ENCODE results near the gene TPPP3. TPM values are rescaled to one million over a fixed set of nuclear protein-coding genes. Genes with fewer than 3 reads are reported as not detected.

The TPPP3 gene
- polyA plus RNA-seq, 4 donors, result 10.3 to 34.8 (median 22.2) TPM

GRCh38 chr16:67436640-67437193 is 43.4 kb upstream of the TPPP3 start:
- DNase-seq (no peak), FAIRE-seq (no peak)
- no peak overlapping the region for H3K4me3 ChIP-seq (ENCODE audit: low read depth in 1 of 3, low read length in 3 of 3)
- no peak overlapping the region for H3K27ac ChIP-seq (ENCODE audit: low read depth in 1 of 3, low read length in 2 of 3)
- H3K9me3 ChIP-seq (ENCODE audit: control insufficient read depth in 2 of 2, insufficient read depth in 1 of 2, low read depth in 1 of 2, low read length in 1 of 2), result no peaks in the 10 kb centered on the region
- H3K36me3 ChIP-seq (ENCODE audit: control insufficient read depth in 3 of 3, insufficient read depth in 2 of 3, low read depth in 1 of 3, low read length in 3 of 3), result peaks cover 13 to 74% (median 18%) of the 10 kb centered on the region in 3 donors
- H3K4me1 ChIP-seq (ENCODE audit: control insufficient read depth in 3 of 3, insufficient read depth in 2 of 3, low read depth in 1 of 3, low read length in 2 of 3), result peaks cover 0 to 4% (median under 1%) of the 10 kb centered on the region in 3 donors
- WGBS, 3 donors, result 94 to 96% (median 95%) methylated on average over 23 of the region's 23 CpGs
- peaks cover 0 to 3% (median 0%) of the 10 kb centered on the region in 3 donors for H3K27me3 ChIP-seq (ENCODE audit: control insufficient read depth in 3 of 3, insufficient read depth in 3 of 3, low read length in 3 of 3)

DNA sequence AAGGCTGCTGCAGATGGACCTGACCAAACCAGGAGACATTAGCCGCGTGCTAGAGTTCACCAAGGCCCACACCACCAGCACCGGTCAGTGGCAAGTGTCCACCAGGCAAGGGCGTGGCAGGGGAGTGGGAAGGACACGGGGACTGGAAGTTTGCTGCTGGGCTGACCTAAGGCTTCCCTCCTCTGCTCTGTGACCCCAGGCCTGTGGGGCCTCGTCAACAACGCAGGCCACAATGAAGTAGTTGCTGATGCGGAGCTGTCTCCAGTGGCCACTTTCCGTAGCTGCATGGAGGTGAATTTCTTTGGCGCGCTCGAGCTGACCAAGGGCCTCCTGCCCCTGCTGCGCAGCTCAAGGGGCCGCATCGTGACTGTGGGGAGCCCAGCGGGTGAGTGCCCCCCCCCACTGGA is 42.5 kb upstream of the TPPP3 start:
- WGBS, 3 donors, result 92 to 97% (median 96%) methylated on average over 16 of the region's 16 CpGs
- DNase-seq, result no peak
- Histone ChIP-seq H3K4me1 (ENCODE audit: control insufficient read depth in 3 of 3, insufficient read depth in 2 of 3, low read depth in 1 of 3, low read length in 2 of 3) (peaks cover 0 to 7% (median 0%) of the 10 kb centered on the region in 3 donors), H3K9me3 (ENCODE audit: control insufficient read depth in 2 of 2, insufficient read depth in 1 of 2, low read depth in 1 of 2, low read length in 1 of 2) (no peaks in the 10 kb centered on the region), H3K4me3 (ENCODE audit: low read depth in 1 of 3, low read length in 3 of 3) (no peak overlapping the region), H3K27me3 (ENCODE audit: control insufficient read depth in 3 of 3, insufficient read depth in 3 of 3, low read length in 3 of 3) (peaks cover 0 to 7% (median 0%) of the 10 kb centered on the region in 3 donors), H3K36me3 (ENCODE audit: control insufficient read depth in 3 of 3, insufficient read depth in 2 of 3, low read depth in 1 of 3, low read length in 3 of 3) (peaks cover 13 to 64% (median 18%) of the 10 kb centered on the region in 3 donors), H3K27ac (ENCODE audit: low read depth in 1 of 3, low read length in 2 of 3) (peak overlapping the region in 1 of 3 donors; percentile 36)
- no peak for FAIRE-seq

- FAIRE-seq (no peak), DNase-seq (no peak)
- Histone ChIP-seq H3K4me3 (ENCODE audit: low read depth in 1 of 3, low read length in 3 of 3) (peak overlapping the region in 1 of 3 donors; percentile 83), H3K27me3 (ENCODE audit: control insufficient read depth in 3 of 3, insufficient read depth in 3 of 3, low read length in 3 of 3) (peaks cover 0 to 28% (median 0%) of the 10 kb centered on the region in 3 donors), H3K4me1 (ENCODE audit: control insufficient read depth in 3 of 3, insufficient read depth in 2 of 3, low read depth in 1 of 3, low read length in 2 of 3) (peaks cover 0 to 22% (median 4%) of the 10 kb centered on the region in 3 donors), H3K9me3 (ENCODE audit: control insufficient read depth in 2 of 2, insufficient read depth in 1 of 2, low read depth in 1 of 2, low read length in 1 of 2) (no peaks in the 10 kb centered on the region), H3K36me3 (ENCODE audit: control insufficient read depth in 3 of 3, insufficient read depth in 2 of 3, low read depth in 1 of 3, low read length in 3 of 3) (peaks cover 5 to 40% (median 7%) of the 10 kb centered on the region in 3 donors), H3K27ac (ENCODE audit: low read depth in 1 of 3, low read length in 2 of 3) (peak overlapping the region in 2 of 3 donors; percentile 50 to 95)
- 68 to 82% (median 76%) methylated on average over 5 of the region's 5 CpGs for WGBS, 3 donors
Observed at GRCh38 chr16:67433131-67433719, 39.9 kb upstream of the TPPP3 start.

DNA sequence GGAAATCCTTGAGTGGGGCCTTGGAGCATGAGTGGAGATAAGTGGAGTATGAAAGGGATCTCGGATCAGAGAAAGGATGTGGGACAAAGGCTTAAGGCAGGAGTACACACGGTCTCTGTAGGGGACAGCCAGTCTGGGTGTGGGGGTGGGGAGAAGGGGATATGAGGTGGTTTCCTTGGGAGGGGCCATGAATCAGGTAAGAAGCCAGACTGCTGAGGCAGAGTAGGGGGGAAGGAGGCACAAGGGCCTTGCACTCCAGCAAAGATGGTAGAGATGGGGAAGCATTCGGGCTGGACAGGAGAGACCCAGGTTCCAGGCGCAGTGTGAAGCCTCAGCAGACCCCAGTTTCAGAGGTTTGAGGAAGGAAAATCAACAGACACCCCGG is 39.2 kb upstream of the TPPP3 start:
- peak overlapping the region in 2 of 3 donors; percentile 50 to 95 for H3K27ac ChIP-seq (ENCODE audit: low read depth in 1 of 3, low read length in 2 of 3)

GRCh38 chr16:67431775-67432505 is 38.6 kb upstream of the TPPP3 start:
- DNase-seq (peak in 1 of 2 donors; percentile 53), FAIRE-seq (no peak)
- Histone ChIP-seq H3K27me3 (ENCODE audit: control insufficient read depth in 3 of 3, insufficient read depth in 3 of 3, low read length in 3 of 3) (peaks cover 0 to 31% (median 0%) of the 10 kb centered on the region in 3 donors), H3K36me3 (ENCODE audit: control insufficient read depth in 3 of 3, insufficient read depth in 2 of 3, low read depth in 1 of 3, low read length in 3 of 3) (peaks cover 3 to 27% (median 3%) of the 10 kb centered on the region in 3 donors), H3K27ac (ENCODE audit: low read depth in 1 of 3, low read length in 2 of 3) (peak overlapping the region in 2 of 3 donors; percentile 88 to 95), H3K4me1 (ENCODE audit: control insufficient read depth in 3 of 3, insufficient read depth in 2 of 3, low read depth in 1 of 3, low read length in 2 of 3) (peaks cover 0 to 25% (median 4%) of the 10 kb centered on the region in 3 donors), H3K4me3 (ENCODE audit: low read depth in 1 of 3, low read length in 3 of 3) (peak overlapping the region; percentile 31 to 83 (median 54)), H3K9me3 (ENCODE audit: control insufficient read depth in 2 of 2, insufficient read depth in 1 of 2, low read depth in 1 of 2, low read length in 1 of 2) (no peaks in the 10 kb centered on the region)
- WGBS, 3 donors, result 15 to 32% (median 22%) methylated on average over 11 to 13 of the region's 13 CpGs

More for the DNA sequence above, 39.2 kb upstream of the TPPP3 start:
- no peak for FAIRE-seq
- Histone ChIP-seq H3K4me1 (ENCODE audit: control insufficient read depth in 3 of 3, insufficient read depth in 2 of 3, low read depth in 1 of 3, low read length in 2 of 3) (peaks cover 0 to 25% (median 4%) of the 10 kb centered on the region in 3 donors), H3K9me3 (ENCODE audit: control insufficient read depth in 2 of 2, insufficient read depth in 1 of 2, low read depth in 1 of 2, low read length in 1 of 2) (no peaks in the 10 kb centered on the region), H3K36me3 (ENCODE audit: control insufficient read depth in 3 of 3, insufficient read depth in 2 of 3, low read depth in 1 of 3, low read length in 3 of 3) (peaks cover 3 to 33% (median 5%) of the 10 kb centered on the region in 3 donors), H3K4me3 (ENCODE audit: low read depth in 1 of 3, low read length in 3 of 3) (peak overlapping the region in 2 of 3 donors; percentile 54 to 83), H3K27me3 (ENCODE audit: control insufficient read depth in 3 of 3, insufficient read depth in 3 of 3, low read length in 3 of 3) (peaks cover 0 to 31% (median 0%) of the 10 kb centered on the region in 3 donors)
- 37 to 56% (median 46%) methylated on average over 5 of the region's 5 CpGs for WGBS, 3 donors
- no peak for DNase-seq

DNA sequence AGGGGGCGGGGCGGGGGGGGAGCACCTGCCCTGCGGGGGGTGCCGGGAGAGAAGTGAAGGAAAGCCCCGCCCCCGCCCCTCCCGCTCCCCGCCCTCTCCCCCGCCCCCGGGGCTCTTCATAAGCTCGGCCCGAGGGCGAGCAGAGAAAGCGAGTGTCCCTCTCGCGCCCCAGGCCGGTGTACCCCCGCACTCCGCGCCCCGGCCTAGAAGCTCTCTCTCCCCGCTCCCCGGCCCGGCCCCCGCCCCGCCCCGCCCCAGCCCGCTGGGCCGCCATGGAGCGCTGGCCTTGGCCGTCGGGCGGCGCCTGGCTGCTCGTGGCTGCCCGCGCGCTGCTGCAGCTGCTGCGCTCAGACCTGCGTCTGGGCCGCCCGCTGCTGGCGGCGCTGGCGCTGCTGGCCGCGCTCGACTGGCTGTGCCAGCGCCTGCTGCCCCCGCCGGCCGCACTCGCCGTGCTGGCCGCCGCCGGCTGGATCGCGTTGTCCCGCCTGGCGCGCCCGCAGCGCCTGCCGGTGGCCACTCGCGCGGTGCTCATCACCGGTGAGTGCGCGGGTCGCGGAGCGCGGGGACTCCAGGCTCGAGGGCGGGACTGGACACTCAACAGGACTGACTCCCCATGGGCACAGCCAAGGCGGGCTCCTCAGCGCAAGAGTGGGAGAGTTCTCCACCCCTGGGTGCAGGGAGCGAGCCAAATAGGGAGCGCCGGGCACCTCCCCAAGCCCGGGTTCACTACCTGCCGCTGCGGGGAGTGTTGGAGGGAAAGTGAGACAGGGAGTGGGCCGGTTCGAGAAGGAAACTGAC is 37.9 kb upstream of the TPPP3 start, which contains the start of gene HSD11B2:
Gene HSD11B2 (plus strand): TSS at position 145 of the 798 bp plus-strand sequence. CDS start 128 bp downstream, at position 273.
- WGBS, 3 donors, result 1% methylated on average over 39 to 87 of the region's 87 CpGs
- peaks cover 0 to 25% (median 4%) of the 10 kb centered on the region in 3 donors for H3K4me1 ChIP-seq (ENCODE audit: control insufficient read depth in 3 of 3, insufficient read depth in 2 of 3, low read depth in 1 of 3, low read length in 2 of 3)
- DNase-seq (peak; percentile 81 to 93), FAIRE-seq (no peak)
- no peaks in the 10 kb centered on the region for H3K9me3 ChIP-seq (ENCODE audit: control insufficient read depth in 2 of 2, insufficient read depth in 1 of 2, low read depth in 1 of 2, low read length in 1 of 2)
- H3K27ac ChIP-seq (ENCODE audit: low read depth in 1 of 3, low read length in 2 of 3), result peak within 1 kb of the TSS; percentile 8 to 97 (median 95)
- H3K27me3 ChIP-seq (ENCODE audit: control insufficient read depth in 3 of 3, insufficient read depth in 3 of 3, low read length in 3 of 3), result peaks cover 0 to 31% (median 0%) of the 10 kb centered on the region in 3 donors
- peak within 1 kb of the TSS; percentile 31 to 83 (median 54) for H3K4me3 ChIP-seq (ENCODE audit: low read depth in 1 of 3, low read length in 3 of 3)
- peaks cover 0 to 20% (median 3%) of the 10 kb centered on the region in 3 donors for H3K36me3 ChIP-seq (ENCODE audit: control insufficient read depth in 3 of 3, insufficient read depth in 2 of 3, low read depth in 1 of 3, low read length in 3 of 3)

GRCh38 chr16:67430504-67430976 is 37.2 kb upstream of the TPPP3 start:
- Histone ChIP-seq H3K27me3 (ENCODE audit: control insufficient read depth in 3 of 3, insufficient read depth in 3 of 3, low read length in 3 of 3) (peaks cover 0 to 36% (median 0%) of the 10 kb centered on the region in 3 donors), H3K27ac (ENCODE audit: low read depth in 1 of 3, low read length in 2 of 3) (peak overlapping the region; percentile 8 to 97 (median 95)), H3K4me1 (ENCODE audit: control insufficient read depth in 3 of 3, insufficient read depth in 2 of 3, low read depth in 1 of 3, low read length in 2 of 3) (peaks cover 0 to 25% (median 4%) of the 10 kb centered on the region in 3 donors), H3K36me3 (ENCODE audit: control insufficient read depth in 3 of 3, insufficient read depth in 2 of 3, low read depth in 1 of 3, low read length in 3 of 3) (peaks cover 0 to 15% (median 0%) of the 10 kb centered on the region in 3 donors), H3K4me3 (ENCODE audit: low read depth in 1 of 3, low read length in 3 of 3) (peak overlapping the region; percentile 15 to 83 (median 33)), H3K9me3 (ENCODE audit: control insufficient read depth in 2 of 2, insufficient read depth in 1 of 2, low read depth in 1 of 2, low read length in 1 of 2) (no peaks in the 10 kb centered on the region)
- WGBS, 3 donors, result 0 to 1% (median 0%) methylated on average over 42 to 53 of the region's 53 CpGs
- FAIRE-seq (no peak), DNase-seq (peak in 1 of 2 donors; percentile 76)

Measured in small intestine (tissue), 7 donors.